ENCODE results near the gene MEX3B.

The MEX3B gene

DNA sequence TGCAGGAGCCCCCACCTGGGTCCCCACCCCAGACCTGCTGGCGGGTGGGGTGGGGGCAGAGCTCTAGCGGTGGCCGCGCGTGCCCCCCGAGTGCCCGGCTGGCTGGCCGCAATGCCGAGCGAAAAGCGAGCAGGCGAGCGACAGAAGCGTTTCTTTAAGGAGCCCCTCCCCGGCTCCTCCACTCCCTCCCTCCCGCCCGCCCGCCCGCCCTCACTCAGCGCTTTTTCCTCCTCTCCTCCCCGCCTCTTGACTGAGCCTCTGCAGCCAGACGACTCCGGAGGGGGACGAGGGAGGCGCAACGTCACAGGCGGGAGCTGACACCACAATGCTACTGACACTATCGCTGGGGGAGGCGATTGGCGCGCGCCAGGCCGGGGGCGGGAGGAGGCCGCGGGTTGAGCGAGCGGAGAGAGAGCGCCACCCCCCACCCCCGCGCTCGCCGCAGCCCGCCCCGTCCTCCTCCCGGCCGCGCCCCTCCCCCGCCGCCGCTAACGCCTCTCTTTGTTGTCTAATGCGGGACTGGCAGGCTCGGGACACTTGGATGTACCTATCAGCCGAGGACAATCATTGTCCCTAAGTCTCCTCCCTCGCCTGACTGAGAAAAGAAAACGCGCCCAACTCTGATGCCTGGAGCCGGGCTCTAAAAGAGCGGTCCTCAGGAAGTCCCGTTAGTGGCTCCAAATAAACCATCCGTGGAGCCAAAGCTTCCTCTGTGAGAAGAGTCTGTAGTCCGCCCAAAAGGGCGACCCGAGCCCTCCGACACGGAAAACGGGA lies at the start of gene MEX3B:
Gene MEX3B (minus strand): TSS at position 127 of the 774 bp plus-strand sequence. CDS start 313 bp downstream, outside the sequence.
- peak; percentile 93 for DNase-seq (ENCODE audit: low read depth)
- peak within 1 kb of the TSS; percentile 86 for H3K4me3 ChIP-seq (ENCODE audit: low read depth, low read length)
- in situ Hi-C loops (cut with HindIII; ENCODE audit: low sequenced_read_pairs) = no loop called here
- no peak for TF ChIP-seq CTCF (IDR thresholded peaks at IDR 0.05; ENCODE audit: low read depth, low read length, missing control alignments)

DNA sequence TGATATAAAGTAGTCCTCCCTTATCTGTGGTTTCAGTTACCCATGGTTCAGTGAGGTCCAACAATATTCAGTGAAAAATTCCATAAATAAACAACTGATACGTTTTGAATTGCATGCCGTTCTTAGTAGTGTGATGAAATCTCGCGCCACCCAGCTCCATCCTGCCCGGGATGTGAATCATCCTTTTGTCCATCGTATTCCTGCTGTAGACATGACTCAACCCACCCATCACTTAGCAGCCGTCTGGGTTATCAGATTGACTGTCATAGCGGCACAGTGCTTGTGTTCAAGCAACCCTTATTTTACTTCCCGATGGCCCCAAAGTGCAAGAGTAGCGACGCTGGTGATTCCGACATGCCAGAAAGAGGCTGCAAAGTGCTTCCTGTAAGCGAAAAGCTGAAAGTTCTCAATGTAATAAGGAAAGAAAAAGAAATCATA lies 48.0 kb upstream of the MEX3B start:
- in situ Hi-C loops (cut with HindIII; ENCODE audit: low sequenced_read_pairs) = no loop called here
- DNase-seq (ENCODE audit: low read depth) = peak; percentile 9
- no peak for TF ChIP-seq CTCF (IDR thresholded peaks at IDR 0.05; ENCODE audit: low read depth, low read length, missing control alignments)
- H3K4me3 ChIP-seq (ENCODE audit: low read depth, low read length) = no peak overlapping the region

GRCh38 chr15:82093325-82093724 lies 47.5 kb upstream of the MEX3B start:
- in situ Hi-C loops (cut with HindIII; ENCODE audit: low sequenced_read_pairs) = no loop called here
- no peak for DNase-seq (ENCODE audit: low read depth)
- no peak overlapping the region for H3K4me3 ChIP-seq (ENCODE audit: low read depth, low read length)
- TF ChIP-seq CTCF (IDR thresholded peaks at IDR 0.05; ENCODE audit: low read depth, low read length, missing control alignments) = no peak

- DNase-seq (ENCODE audit: low read depth) = no peak
- TF ChIP-seq CTCF (IDR thresholded peaks at IDR 0.05; ENCODE audit: low read depth, low read length, missing control alignments) = no peak
- in situ Hi-C loops (cut with HindIII; ENCODE audit: low sequenced_read_pairs) = no loop called here
- H3K4me3 ChIP-seq (ENCODE audit: low read depth, low read length) = no peak overlapping the region
These were observed 45.9 kb upstream of the MEX3B start for GRCh38 chr15:82091636-82092140.

DNA sequence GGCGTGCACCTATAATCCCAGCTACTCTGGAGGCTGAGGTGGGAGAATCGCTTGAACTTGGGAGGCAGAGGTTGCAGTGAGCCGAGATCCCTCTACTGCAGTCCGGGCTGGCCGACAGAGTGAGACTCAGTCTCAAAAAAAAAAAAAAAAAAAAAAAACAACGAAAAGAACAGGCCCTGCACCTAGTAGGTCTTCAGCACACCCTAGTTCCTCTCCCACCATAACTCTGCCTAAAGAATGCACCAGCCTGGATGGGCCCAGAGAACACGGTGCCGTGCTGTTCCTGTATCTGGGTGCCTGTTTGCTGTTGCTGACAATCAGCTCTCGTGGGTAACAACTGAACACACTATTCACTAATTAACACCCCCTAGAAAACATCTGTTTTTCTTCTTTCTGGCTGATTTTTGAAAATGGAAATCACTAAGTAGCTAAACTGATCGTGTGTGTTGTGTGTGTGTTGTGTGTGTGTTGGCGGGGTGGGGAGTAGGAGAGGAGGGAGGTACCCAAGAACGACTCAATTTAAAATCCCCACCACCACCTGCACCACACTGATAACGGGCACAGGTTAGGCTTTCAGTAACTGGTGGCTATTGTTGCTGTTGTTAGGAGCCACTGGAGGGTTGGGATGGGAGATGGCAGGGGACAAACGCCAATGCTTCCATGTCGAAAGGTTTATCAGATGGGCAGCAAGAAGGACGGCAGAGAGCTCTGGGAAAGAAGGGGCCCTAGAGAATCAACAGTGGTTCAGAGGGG lies 40.6 kb upstream of the MEX3B start:
- no peak for TF ChIP-seq CTCF (IDR thresholded peaks at IDR 0.05; ENCODE audit: low read depth, low read length, missing control alignments)
- in situ Hi-C loops (cut with HindIII; ENCODE audit: low sequenced_read_pairs) = no loop called here
- H3K4me3 ChIP-seq (ENCODE audit: low read depth, low read length) = no peak overlapping the region
- DNase-seq (ENCODE audit: low read depth) = no peak

- DNase-seq (ENCODE audit: low read depth) = peak; percentile 90
- in situ Hi-C loops (cut with HindIII; ENCODE audit: low sequenced_read_pairs) = no loop called here
- TF ChIP-seq CTCF (IDR thresholded peaks at IDR 0.05; ENCODE audit: low read depth, low read length, missing control alignments) = peak; percentile 47
- no peak overlapping the region for H3K4me3 ChIP-seq (ENCODE audit: low read depth, low read length)
These were observed 36.3 kb upstream of the MEX3B start for GRCh38 chr15:82081914-82082762.
